Stomach smooth muscle (tissue), 2 donors: ENCODE results near the gene PODNL1.

Source experiments
- H3K27ac ChIP-seq: one replicate; pipeline ENCODE4 v1.7.0; 2013; ENCODE audit warnings: mild to moderate bottlenecking, low read length, inconsistent platforms
- H3K27me3 ChIP-seq, 2 donors: one replicate each; pipeline ENCODE4 v1.7.0; 2013; ENCODE audit warnings: low read length in 2 of 2; ENCODE audit not compliant: insufficient read depth in 2 of 2, control insufficient read depth in 1 of 2
- H3K36me3 ChIP-seq, 2 donors: one replicate each; pipeline ENCODE4 v1.7.0; 2013; ENCODE audit warnings: low read length in 2 of 2; ENCODE audit not compliant: control insufficient read depth in 2 of 2, insufficient read depth in 2 of 2
- H3K4me1 ChIP-seq: one replicate; pipeline ENCODE4 v1.7.0; 2013; ENCODE audit warnings: low read length; ENCODE audit not compliant: control insufficient read depth, insufficient read depth
- H3K4me3 ChIP-seq, 2 donors: one replicate each; pipeline ENCODE4 v1.7.0; 2013; ENCODE audit warnings: low read length in 2 of 2
- H3K9ac ChIP-seq, 2 donors: one replicate each; pipeline ENCODE4 v1.7.0; 2013; ENCODE audit warnings: low read length in 2 of 2, mild to moderate bottlenecking in 1 of 2
- H3K9me3 ChIP-seq, 2 donors: one replicate each; pipeline ENCODE4 v1.7.0; 2013; ENCODE audit warnings: low read length in 2 of 2; ENCODE audit not compliant: control insufficient read depth in 2 of 2
- donor health status: healthy.
- donor health status: Pancreatic carcinoma.

The PODNL1 gene

DNA sequence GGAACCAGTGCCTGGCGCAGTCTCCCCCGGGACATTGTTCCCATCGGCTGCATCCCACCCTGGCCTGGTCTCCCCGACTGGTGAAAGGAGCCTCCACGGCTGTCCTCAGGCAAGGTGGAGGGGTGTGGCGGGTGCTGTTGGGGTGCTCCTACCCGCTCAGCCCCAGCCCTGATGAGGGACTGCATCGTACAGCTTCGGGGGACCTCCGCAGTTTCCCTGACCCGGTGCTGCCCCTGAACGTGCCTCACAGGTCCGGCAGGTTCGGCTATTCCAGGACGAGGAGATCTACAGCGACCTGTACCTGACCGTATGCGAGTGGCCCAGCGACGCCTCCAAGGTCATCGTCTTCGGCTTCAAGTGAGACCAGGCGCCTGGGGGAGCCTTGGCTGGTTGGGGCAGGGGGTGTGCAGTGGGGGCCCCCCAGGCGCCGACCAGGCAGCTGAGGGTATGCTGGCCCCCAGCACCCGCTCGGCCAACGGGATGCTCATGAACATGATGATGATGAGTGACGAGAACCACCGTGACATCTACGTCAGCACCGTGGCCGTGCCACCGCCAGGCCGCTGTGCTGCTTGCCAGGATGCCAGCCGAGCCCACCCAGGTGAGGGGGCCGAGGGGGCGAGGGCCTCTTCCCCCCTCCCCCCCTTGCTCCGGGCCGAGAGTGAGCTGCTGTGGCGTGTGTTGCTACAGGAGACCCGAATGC, 17.6 kb upstream of the PODNL1 start:
- Histone ChIP-seq H3K4me1 (peaks cover 15% of the 10 kb centered on the region), H3K4me3 (no peak overlapping the region), H3K9ac (no peak overlapping the region), H3K27me3 (no peaks in the 10 kb centered on the region), H3K36me3 (peaks cover 27 to 34% of the 10 kb centered on the region in 2 donors), H3K27ac (no peak overlapping the region), H3K9me3 (no peaks in the 10 kb centered on the region)

DNA sequence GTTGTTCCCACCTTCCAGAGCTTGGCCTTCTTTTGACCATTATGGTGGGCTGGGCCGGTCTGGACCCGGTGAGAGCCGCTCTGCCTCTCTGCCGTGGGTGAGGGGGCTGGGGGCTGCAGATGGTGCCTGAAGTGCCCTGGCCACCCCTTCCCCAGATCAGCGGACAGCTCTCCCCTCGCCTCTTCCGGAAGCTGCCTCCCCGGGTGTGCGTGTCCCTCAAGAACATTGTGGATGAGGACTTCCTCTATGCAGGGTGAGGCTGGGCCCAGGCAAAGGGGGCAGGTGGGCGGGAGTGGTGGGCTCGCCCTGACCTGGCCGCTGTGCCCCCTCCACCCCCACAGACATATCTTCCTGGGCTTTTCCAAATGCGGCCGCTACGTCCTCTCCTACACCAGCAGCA, 16.0 kb upstream of the PODNL1 start:
- no peaks in the 10 kb centered on the region for H3K27me3 ChIP-seq
- peak overlapping the region in 1 of 2 donors; percentile 8 for H3K4me3 ChIP-seq
- no peak overlapping the region for H3K27ac ChIP-seq
- peaks cover 25 to 27% of the 10 kb centered on the region in 2 donors for H3K36me3 ChIP-seq
- H3K9me3 ChIP-seq, result no peaks in the 10 kb centered on the region
- H3K4me1 ChIP-seq, result peaks cover 15% of the 10 kb centered on the region
- H3K9ac ChIP-seq, result peak overlapping the region in 1 of 2 donors; percentile 33

DNA sequence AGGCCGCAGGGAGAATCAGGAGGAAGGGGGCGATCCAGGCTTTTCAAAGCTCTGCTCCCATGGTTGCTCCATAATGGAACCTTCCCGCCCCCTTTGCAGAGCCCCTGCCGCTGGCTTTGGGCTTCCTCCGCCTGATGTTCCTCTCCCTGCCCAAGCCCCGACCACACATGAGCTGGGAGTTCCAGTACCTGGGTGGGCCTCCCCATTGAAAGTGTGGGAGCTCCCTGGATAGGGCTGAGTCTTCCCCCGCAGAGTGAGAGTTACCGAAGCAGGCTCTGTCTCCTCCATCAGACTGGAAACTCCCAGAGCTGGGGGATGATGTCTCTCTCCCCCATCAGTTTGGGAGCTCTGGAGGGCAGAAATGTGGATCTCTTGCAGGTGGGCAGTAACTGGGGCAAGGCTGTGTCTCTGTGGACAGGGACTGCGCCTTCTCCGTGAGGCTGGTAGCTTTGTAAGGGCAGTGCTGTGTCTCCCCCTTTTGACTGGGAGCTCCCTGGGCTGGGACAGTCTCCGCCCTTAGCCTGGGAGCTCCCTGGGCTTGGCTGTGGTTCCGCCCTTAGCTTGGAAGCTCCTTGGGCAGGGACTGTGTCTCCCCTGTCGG, 14.8 kb upstream of the PODNL1 start:
- Histone ChIP-seq H3K9ac (peak overlapping the region; percentile 48 to 71), H3K36me3 (peaks cover 20 to 24% of the 10 kb centered on the region in 2 donors), H3K27ac (peak overlapping the region; percentile 2), H3K4me1 (peaks cover 15% of the 10 kb centered on the region), H3K9me3 (no peaks in the 10 kb centered on the region), H3K27me3 (no peaks in the 10 kb centered on the region), H3K4me3 (peak overlapping the region; percentile 71 to 80)

DNA sequence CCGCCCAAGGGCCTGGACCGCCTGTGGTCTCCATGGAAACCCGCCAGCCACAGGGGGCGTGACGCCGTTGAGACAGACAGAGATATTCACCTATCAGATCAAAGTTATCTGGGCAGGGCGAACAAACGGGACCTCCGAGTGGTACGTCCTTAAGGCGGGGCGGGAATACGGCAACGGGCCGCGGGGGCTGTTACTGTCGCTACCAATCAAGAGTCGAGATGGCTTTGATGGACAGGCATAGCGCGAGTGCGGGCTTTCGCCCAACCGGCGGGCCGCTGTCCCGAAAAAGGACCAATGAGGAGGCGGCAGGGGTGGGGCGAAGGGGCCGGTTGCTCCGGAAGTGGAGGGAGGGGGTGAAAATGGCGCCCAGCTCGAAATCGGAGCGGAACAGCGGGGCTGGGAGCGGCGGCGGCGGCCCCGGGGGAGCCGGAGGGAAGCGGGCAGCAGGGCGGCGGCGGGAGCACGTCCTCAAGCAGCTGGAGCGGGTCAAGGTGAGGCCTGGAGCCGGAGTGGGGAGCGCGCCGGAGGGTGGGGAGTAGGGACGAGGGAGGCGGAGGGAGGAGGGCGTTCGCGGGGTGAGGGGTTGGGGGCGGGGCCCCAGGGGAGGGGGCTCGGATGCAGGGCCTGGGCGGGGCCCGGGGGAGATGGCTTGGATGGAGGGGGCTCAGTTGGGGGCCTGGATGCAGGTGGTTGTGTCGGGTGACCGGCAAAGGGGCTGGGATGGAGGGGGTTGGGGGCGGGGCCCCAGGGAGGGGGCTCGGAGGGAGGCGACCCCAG, 14.1 kb upstream of the PODNL1 start, which contains the start of gene DCAF15:
Gene DCAF15 (plus strand): TSS at position 356 of the 777 bp plus-strand sequence. CDS start 4 bp downstream, at position 360.
- Histone ChIP-seq H3K4me1 (peaks cover 15% of the 10 kb centered on the region), H3K4me3 (peak within 1 kb of the TSS; percentile 71 to 80), H3K36me3 (peaks cover 19 to 20% of the 10 kb centered on the region in 2 donors), H3K9me3 (no peaks in the 10 kb centered on the region), H3K27ac (peak within 1 kb of the TSS; percentile 55), H3K9ac (peak within 1 kb of the TSS; percentile 51 to 71), H3K27me3 (no peaks in the 10 kb centered on the region)

DNA sequence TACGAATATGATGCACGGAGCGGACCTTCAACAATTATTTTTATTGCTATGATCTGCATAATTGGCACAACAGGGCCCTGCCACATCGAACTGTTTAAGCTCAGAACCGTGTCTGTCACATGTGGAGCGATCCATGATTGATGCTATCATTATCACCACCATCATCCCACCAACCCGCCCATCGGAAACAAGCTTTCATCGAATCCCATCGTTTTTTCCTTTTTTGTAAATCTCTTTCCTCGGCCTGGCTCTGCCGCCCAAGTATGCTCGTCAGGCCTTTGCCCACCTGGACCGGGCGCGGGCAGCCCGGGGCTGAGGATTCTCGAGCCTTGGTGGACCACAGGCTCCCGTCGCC, 13.6 kb upstream of the PODNL1 start:
- peak overlapping the region; percentile 64 to 76 for H3K4me3 ChIP-seq
- peaks cover 15 to 16% of the 10 kb centered on the region in 2 donors for H3K36me3 ChIP-seq
- no peaks in the 10 kb centered on the region for H3K27me3 ChIP-seq
- no peaks in the 10 kb centered on the region for H3K9me3 ChIP-seq
- H3K9ac ChIP-seq, result no peak overlapping the region
- peak overlapping the region; percentile 55 for H3K27ac ChIP-seq
- peaks cover 15% of the 10 kb centered on the region for H3K4me1 ChIP-seq

DNA sequence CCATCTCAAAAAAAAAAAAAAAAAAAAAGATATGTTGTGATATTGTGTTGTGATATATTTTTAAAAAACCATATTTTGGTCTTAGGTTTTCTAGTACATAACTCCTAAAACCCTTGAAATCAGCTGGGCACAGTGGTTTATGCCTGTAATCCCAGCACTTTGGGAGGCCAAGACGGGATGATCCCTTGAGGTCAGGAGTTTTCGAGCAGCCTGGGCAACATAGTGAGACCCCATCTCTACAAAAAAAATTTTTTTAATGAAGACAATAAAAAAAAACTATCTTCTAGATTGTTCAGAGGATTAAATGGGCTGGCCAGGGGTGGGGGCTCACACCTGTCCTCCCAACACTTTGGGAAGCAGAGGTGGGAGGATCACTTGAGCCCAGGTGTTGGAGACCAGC, 12.8 kb upstream of the PODNL1 start:
- Histone ChIP-seq H3K9ac (no peak overlapping the region), H3K27me3 (no peaks in the 10 kb centered on the region), H3K36me3 (peaks cover 8 to 9% of the 10 kb centered on the region in 2 donors), H3K27ac (no peak overlapping the region), H3K9me3 (no peaks in the 10 kb centered on the region), H3K4me3 (no peak overlapping the region), H3K4me1 (peaks cover 15% of the 10 kb centered on the region)

DNA sequence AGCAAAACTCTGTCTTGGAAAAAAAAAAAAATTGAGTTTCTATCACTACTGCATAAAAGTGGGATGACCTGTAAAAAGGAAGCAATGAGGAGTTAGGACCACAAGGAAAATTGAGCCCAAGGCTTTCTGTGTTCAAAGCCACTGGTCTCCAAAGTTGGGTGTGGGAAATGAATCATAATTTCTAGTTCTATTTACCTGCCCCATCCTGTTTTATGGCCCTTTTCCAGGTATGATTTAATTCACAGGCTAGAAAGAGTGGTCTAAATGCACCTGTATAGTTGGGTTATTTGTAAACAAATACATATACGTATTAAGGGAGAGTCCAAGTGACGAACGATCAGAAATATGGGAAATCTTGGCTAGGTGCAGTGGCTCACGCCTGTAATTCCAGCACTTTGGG, 8.2 kb upstream of the PODNL1 start:
- Histone ChIP-seq H3K27ac (no peak overlapping the region), H3K4me1 (no peaks in the 10 kb centered on the region), H3K9me3 (no peaks in the 10 kb centered on the region), H3K4me3 (no peak overlapping the region), H3K27me3 (no peaks in the 10 kb centered on the region), H3K9ac (no peak overlapping the region), H3K36me3 (no peaks in the 10 kb centered on the region)

DNA sequence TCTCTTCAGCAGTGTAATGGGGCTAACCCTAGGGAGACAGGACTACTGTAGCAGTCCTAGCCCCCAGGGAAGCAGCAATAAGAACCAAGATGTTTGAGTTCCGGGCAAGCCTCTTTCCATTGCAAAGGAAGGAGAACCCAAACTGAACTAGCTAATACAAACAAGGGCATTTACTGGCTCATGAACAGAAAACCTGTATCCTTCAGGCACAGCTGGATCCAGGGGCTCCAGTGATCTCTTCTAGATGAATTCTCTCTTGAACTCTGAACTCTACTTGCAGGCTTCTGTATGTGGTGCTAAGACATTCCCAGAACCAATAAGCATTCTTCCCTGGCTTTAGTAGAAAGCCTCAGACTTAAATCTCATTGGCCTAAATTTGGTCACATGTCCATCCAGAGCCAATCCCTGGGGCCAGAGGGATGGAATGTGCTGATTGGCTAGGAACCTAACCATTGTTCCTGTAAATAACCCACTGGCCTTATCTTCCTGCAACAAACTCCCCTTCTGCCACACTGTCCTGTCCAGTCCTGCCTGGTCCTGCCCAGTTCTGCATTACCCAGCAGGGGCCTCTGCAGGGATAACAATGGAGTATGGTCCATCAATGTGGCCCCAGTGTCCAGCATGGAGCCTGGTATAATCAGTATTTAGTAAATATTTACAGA, 3.9 kb upstream of the PODNL1 start:
- Histone ChIP-seq H3K9me3 (no peaks in the 10 kb centered on the region), H3K27me3 (peaks cover 7% of the 10 kb centered on the region in 2 donors), H3K9ac (no peak overlapping the region), H3K4me3 (no peak overlapping the region), H3K36me3 (no peaks in the 10 kb centered on the region), H3K4me1 (peaks cover 3% of the 10 kb centered on the region), H3K27ac (no peak overlapping the region)

DNA sequence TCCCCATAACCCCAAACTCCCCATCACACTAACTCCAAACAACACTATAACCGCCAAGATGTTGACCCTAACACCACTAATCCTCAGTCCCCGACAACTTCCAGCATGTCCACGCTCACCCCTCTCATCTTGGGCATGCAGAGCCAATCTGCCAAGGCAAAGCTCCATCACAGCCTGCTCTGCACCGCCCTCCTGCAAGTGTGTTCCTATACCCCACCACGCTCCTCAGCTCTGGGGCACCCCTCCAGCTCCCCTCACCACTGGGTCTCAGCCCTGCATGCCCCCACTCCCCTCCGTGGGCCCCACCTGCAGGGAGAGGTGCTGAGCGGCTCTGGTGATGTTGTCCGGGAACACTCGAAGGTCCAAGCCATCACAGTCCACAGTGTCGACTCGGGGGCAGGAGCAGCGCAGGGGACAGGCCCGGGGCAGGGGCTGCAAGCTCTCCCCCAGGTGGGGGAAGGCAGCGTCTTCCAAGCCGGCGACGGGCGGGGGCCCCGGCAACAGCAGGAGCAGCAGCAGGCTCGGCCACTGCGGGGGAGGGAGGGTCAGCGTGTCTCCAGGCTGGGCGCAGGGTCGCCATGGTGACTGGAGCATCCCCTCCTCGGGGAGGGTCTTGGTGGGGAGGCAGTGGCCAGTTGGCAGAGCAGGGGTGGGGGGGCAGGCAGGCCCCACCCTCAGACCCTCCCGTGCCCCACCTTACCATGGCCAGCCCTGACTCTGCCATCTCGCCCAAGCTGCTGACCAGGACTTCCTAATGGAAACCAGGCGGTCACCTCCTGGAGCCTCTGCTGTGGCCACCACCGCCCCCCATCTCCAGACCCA, 527 bp downstream of the PODNL1 start:
- Histone ChIP-seq H3K9ac (no peak overlapping the region), H3K9me3 (no peaks in the 10 kb centered on the region), H3K27me3 (peaks cover 18 to 28% of the 10 kb centered on the region in 2 donors), H3K4me1 (peaks cover 3% of the 10 kb centered on the region), H3K27ac (no peak overlapping the region), H3K36me3 (no peaks in the 10 kb centered on the region), H3K4me3 (peak overlapping the region in 1 of 2 donors; percentile 22)
